Suprapubic skin (tissue), 4 donors: ENCODE measurements around the gene ADCY9. TPM values are rescaled to one million over a fixed set of nuclear protein-coding genes. Genes with fewer than 3 reads are reported as not detected.

ENCODE experiments used
- DNase-seq, 2 donors: peaks; one replicate each; pipeline ENCODE4 v3.0.0-alpha.2; 2019; ENCODE audit warnings: low spot score in 2 of 2
- H3K27ac ChIP-seq: fragments of 200-600 bp; sonication (generic); one replicate; pipeline ENCODE4 v1.5.1; 2019
- H3K27me3 ChIP-seq: fragments of 200-600 bp; sonication (generic); one replicate; pipeline ENCODE4 v1.5.1; 2019
- H3K36me3 ChIP-seq: fragments of 200-600 bp; sonication (generic); one replicate; pipeline ENCODE4 v1.5.1; 2019
- H3K4me1 ChIP-seq: fragments of 200-600 bp; sonication (generic); one replicate; pipeline ENCODE4 v1.5.1; 2019
- H3K4me3 ChIP-seq: fragments of 200-600 bp; sonication (generic); one replicate; pipeline ENCODE4 v1.5.1; 2019; ENCODE audit warnings: mild to moderate bottlenecking
- H3K9me3 ChIP-seq: fragments of 200-600 bp; sonication (generic); one replicate; pipeline ENCODE4 v1.5.1; 2019
- EP300 ChIP-seq: sonication (generic); formaldehyde crosslinking; IDR thresholded peaks from one replicate; pipeline ENCODE4 v1.6.1; 2017; ENCODE audit warnings: antibody characterized with exemption
- POLR2A ChIP-seq, 2 donors: fragments of 450-650 bp; IDR thresholded peaks; one replicate each; pipeline ENCODE4 v1.6.1; 2017; ENCODE audit warnings: antibody characterized with exemption in 2 of 2, mild to moderate bottlenecking in 2 of 2, moderate library complexity in 2 of 2
- POLR2AphosphoS5 ChIP-seq, 3 donors: sonication (generic); formaldehyde crosslinking; IDR thresholded peaks; one replicate each; pipeline ENCODE4 v1.6.1; 2017; ENCODE audit warnings: antibody characterized with exemption in 3 of 3
- WGBS: methylation state at CpG from one replicate; pipeline ENCODE4 v1.1.5; 2018; 5-methylcytosine and 5-hydroxymethylcytosine counted together
- total RNA-seq, 4 donors: library from RNA; depleted of rRNA; stranded (reverse); fragments of >200 nt; gene quantifications; one replicate each; pipeline ENCODE4 v1.1.0, GENCODE V29; 2016
- TF ChIP-seq, protein P1 (sequence below), 2 donors: fragments of 200-600 bp in 1 of 2; fragments of 450-650 bp in 1 of 2; sonication (generic) in 1 of 2; IDR thresholded peaks; one replicate each; pipeline ENCODE4 v1.5.1; 2016 to 2019; ENCODE audit warnings: antibody characterized with exemption in 2 of 2, mild to moderate bottlenecking in 1 of 2, moderate library complexity in 1 of 2

Gene ADCY9
- total RNA-seq, 4 donors from 2014 or later, result 21.5 to 27.2 (median 26.4) TPM

DNA sequence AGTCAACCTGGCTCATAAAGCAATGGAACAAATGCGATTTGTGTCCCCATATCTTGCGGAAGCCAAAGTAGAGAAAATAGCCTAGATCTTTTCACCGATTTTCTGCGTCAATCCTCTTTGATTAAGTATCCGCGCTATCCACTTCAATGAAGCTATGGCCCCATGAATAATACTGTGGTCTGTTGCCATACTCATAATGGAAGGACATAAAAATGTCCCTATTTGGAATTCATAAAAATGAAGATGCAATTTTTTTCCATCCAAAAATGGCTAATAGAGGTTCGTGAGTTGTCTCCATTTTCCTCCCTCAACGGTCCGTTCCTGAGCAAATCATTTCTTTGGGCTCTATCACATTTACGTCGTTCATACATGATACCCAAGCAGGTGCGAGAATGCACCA lies 25.4 kb upstream of the ADCY9 start:
- WGBS, result 94% methylated on average over 12 of the region's 12 CpGs
- peaks cover 6% of the 10 kb centered on the region for H3K4me1 ChIP-seq
- no peak for TF ChIP-seq POLR2A (IDR thresholded peaks at IDR 0.05)
- H3K4me3 ChIP-seq, result no peak overlapping the region
- DNase-seq, result no peak
- H3K27me3 ChIP-seq, result no peaks in the 10 kb centered on the region
- H3K36me3 ChIP-seq, result no peaks in the 10 kb centered on the region
- H3K27ac ChIP-seq, result no peak overlapping the region
- H3K9me3 ChIP-seq, result no peaks in the 10 kb centered on the region

DNA sequence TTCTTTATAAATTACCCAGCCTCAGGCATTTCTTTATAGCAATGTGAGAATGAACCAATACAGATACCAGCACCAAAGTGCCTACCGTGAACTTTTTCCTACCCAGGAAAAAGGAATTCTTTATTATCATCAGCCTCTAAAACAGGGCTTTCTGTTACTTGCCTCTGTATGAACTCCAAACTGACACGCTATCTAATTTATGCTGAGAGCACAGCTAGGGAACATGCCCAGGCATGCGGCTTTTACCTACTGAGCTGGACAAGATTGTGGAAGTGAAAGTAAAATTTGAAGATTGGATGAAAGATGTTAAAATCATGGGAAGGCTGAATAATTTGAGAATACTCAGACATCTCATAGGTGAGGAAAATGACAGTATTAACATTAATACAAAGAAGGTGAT lies 24.4 kb upstream of the ADCY9 start:
- TF ChIP-seq POLR2A (IDR thresholded peaks at IDR 0.05) (no peak), EP300 (no peak), POLR2AphosphoS5 (IDR thresholded peaks at IDR 0.05) (no peak)
- Histone ChIP-seq H3K9me3 (no peaks in the 10 kb centered on the region), H3K4me1 (peaks cover 6% of the 10 kb centered on the region), H3K4me3 (no peak overlapping the region), H3K27ac (no peak overlapping the region), H3K36me3 (no peaks in the 10 kb centered on the region), H3K27me3 (no peaks in the 10 kb centered on the region)
- WGBS, result 58% methylated on average over 3 of the region's 3 CpGs
- DNase-seq, result no peak

DNA sequence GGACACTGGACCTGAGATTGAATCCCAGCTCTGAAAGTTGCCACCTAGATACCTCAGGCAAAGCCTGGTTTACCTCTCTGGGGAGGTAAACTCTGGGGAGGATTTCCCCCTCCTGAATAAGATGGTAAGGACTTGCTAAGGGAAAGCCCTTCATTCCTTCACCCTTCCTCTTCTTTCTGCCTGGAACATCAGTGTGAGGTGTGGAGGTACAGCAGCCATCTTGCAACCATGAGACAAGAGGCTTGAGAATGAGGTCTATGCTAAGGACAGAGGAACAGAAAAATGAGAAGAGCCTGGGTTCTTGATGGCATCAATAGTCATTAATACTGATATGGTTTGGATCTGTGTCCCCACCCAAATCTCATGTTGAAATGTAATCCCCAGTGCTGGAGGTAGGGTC lies 23.7 kb upstream of the ADCY9 start:
- Histone ChIP-seq H3K27me3 (no peaks in the 10 kb centered on the region), H3K36me3 (no peaks in the 10 kb centered on the region), H3K9me3 (no peaks in the 10 kb centered on the region), H3K4me3 (no peak overlapping the region), H3K27ac (no peak overlapping the region), H3K4me1 (peaks cover 6% of the 10 kb centered on the region)
- TF ChIP-seq POLR2A (IDR thresholded peaks at IDR 0.05), result no peak
- no peak for TF ChIP-seq POLR2AphosphoS5 (IDR thresholded peaks at IDR 0.05)
- no peak for TF ChIP-seq EP300
- no peak for DNase-seq

DNA sequence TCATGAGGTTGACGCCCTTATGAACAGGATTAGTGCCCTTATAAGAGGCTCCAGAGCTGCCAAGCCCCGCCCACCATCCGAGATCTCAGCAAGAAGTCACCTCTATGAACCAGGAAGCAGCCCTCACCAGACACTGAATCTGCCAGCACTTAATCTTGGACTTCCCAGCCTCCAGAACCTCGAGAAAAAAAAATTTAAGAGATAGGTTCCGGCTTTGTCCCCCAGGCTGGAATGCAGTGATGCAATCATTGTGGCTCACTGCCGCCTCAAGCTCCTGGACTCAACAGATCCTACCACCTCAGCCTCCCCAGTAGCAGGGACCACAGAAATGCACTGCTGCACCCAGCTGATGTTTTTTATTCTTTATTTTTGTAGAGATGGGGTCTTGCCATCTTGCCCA lies 22.5 kb upstream of the ADCY9 start:
- Histone ChIP-seq H3K9me3 (no peaks in the 10 kb centered on the region), H3K27me3 (no peaks in the 10 kb centered on the region), H3K27ac (no peak overlapping the region), H3K4me3 (no peak overlapping the region), H3K4me1 (peaks cover 6% of the 10 kb centered on the region), H3K36me3 (no peaks in the 10 kb centered on the region)
- no peak for DNase-seq
- TF ChIP-seq EP300, result no peak
- TF ChIP-seq, protein P1, sequence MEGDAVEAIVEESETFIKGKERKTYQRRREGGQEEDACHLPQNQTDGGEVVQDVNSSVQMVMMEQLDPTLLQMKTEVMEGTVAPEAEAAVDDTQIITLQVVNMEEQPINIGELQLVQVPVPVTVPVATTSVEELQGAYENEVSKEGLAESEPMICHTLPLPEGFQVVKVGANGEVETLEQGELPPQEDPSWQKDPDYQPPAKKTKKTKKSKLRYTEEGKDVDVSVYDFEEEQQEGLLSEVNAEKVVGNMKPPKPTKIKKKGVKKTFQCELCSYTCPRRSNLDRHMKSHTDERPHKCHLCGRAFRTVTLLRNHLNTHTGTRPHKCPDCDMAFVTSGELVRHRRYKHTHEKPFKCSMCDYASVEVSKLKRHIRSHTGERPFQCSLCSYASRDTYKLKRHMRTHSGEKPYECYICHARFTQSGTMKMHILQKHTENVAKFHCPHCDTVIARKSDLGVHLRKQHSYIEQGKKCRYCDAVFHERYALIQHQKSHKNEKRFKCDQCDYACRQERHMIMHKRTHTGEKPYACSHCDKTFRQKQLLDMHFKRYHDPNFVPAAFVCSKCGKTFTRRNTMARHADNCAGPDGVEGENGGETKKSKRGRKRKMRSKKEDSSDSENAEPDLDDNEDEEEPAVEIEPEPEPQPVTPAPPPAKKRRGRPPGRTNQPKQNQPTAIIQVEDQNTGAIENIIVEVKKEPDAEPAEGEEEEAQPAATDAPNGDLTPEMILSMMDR (IDR thresholded peaks at IDR 0.05), result no peak
- TF ChIP-seq POLR2A (IDR thresholded peaks at IDR 0.05), result no peak
- no peak for TF ChIP-seq POLR2AphosphoS5 (IDR thresholded peaks at IDR 0.05)
- 70% methylated on average over 6 of the region's 6 CpGs for WGBS

DNA sequence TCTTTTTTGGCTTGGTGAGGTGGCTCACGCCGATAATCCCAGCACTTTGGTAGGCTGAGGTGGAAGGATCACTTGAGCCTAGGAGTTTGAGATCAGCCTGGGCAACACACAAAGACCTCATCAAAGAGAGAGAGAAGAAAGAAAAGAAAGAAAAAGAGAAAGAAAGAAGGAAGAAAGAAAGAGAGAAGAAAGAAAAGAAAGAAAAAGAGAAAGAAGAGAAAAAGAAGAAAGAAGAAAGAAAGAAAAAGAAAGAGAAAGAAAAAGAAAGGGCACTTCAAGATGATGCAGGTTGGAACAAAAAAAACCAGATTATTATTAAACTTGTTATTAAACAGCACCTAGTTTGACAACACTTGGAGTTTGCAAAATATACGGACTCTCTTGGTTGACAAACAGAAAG lies 21.2 kb upstream of the ADCY9 start:
- Histone ChIP-seq H3K27me3 (no peaks in the 10 kb centered on the region), H3K36me3 (no peaks in the 10 kb centered on the region), H3K27ac (no peak overlapping the region), H3K9me3 (no peaks in the 10 kb centered on the region), H3K4me1 (peaks cover 3% of the 10 kb centered on the region), H3K4me3 (no peak overlapping the region)
- no peak for DNase-seq
- TF ChIP-seq POLR2AphosphoS5 (IDR thresholded peaks at IDR 0.05) (no peak), POLR2A (IDR thresholded peaks at IDR 0.05) (no peak), EP300 (no peak)
- TF ChIP-seq, protein P1 (IDR thresholded peaks at IDR 0.05), result no peak
- WGBS, result 86% methylated on average over 3 of the region's 3 CpGs

DNA sequence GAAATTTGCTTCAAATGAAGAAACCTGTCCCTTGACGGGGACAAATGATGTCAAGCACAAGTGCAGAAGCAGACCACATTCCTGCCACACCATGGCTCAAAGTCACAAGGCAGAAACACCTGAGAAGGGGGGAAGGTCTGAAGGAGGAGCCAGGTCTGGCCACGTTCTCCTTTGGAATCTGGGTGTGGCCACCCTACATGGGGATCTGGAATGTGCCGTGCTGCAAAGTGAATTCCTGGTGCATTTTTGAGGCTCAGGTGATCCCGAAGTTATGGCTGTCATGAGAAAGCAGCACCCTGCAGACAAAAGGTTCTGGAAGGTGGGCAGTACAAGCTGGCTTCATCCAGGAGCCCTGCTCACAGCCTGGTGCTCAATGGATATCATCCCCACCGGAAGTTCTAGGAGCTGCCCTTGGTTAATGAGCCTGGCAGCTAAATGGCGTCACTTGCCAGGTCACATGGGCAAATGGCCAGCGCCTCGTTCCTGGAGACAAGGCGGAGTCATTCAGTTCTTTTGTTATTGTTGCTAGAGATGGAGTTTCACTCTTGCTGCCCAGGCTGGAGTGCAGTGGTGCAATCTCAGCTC lies 20.1 kb upstream of the ADCY9 start:
- Histone ChIP-seq H3K27me3 (no peaks in the 10 kb centered on the region), H3K27ac (no peak overlapping the region), H3K4me3 (no peak overlapping the region), H3K36me3 (no peaks in the 10 kb centered on the region), H3K4me1 (no peaks in the 10 kb centered on the region), H3K9me3 (no peaks in the 10 kb centered on the region)
- no peak for DNase-seq
- TF ChIP-seq, protein P1 (IDR thresholded peaks at IDR 0.05), result no peak
- TF ChIP-seq POLR2A (IDR thresholded peaks at IDR 0.05) (no peak), POLR2AphosphoS5 (IDR thresholded peaks at IDR 0.05) (no peak), EP300 (no peak)
- WGBS, result 39% methylated on average over 3 of the region's 9 CpGs

DNA sequence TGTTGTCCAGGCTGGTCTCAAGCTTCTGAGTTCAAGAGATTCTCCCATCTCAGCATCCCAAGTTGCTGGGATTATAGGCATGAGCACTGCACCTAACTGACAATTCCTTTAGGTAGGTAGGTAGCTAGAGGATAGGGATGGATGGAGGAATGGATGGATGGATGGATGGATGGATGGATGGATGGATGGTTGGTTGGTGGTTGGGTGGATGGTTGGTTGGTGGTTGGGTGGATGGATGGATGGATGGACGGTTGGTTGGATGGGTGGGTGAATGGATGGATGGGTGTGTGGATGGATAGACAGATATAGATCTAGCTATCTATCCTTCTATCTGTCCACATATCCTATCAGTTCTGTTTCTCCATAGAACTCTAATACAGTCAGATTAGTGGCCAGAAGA lies 19.3 kb upstream of the ADCY9 start:
- TF ChIP-seq EP300, result no peak
- no peak for TF ChIP-seq POLR2AphosphoS5 (IDR thresholded peaks at IDR 0.05)
- TF ChIP-seq POLR2A (IDR thresholded peaks at IDR 0.05), result no peak
- TF ChIP-seq, protein P1 (IDR thresholded peaks at IDR 0.05), result no peak
- Histone ChIP-seq H3K4me1 (no peaks in the 10 kb centered on the region), H3K4me3 (no peak overlapping the region), H3K36me3 (no peaks in the 10 kb centered on the region), H3K9me3 (no peaks in the 10 kb centered on the region), H3K27me3 (no peaks in the 10 kb centered on the region), H3K27ac (no peak overlapping the region)
- WGBS, result 93% methylated on average over 1 of the region's 1 CpG
- DNase-seq, result no peak
